GM21528 (cell line): ENCODE results near the gene NATD1.

Experiments
- ATAC-seq: cut with Tn5 transposase; IDR thresholded peaks from one replicate; pipeline ENCODE4 v1.9.1; 2021; ENCODE audit warnings: mild to moderate bottlenecking, moderate library complexity; ENCODE audit not compliant: unreplicated experiment, low FRiP score

NATD1 gene

DNA sequence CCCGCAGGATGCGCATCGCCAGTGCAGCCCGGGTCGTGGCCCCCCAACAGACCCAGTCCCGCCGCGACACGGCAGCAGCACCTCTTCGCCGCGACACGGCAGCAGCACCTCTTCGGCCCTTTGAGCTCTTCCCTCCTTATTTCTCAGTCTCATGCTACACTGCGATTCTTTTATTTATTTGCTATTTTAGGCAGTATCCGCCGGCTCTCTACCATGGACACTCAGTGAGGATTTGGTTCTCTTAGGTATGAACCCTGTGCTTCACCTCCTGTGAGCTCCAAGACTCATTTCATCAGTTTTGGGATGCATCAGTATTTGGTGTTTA is 23.0 kb upstream of the NATD1 start:
- no peak for ATAC-seq

DNA sequence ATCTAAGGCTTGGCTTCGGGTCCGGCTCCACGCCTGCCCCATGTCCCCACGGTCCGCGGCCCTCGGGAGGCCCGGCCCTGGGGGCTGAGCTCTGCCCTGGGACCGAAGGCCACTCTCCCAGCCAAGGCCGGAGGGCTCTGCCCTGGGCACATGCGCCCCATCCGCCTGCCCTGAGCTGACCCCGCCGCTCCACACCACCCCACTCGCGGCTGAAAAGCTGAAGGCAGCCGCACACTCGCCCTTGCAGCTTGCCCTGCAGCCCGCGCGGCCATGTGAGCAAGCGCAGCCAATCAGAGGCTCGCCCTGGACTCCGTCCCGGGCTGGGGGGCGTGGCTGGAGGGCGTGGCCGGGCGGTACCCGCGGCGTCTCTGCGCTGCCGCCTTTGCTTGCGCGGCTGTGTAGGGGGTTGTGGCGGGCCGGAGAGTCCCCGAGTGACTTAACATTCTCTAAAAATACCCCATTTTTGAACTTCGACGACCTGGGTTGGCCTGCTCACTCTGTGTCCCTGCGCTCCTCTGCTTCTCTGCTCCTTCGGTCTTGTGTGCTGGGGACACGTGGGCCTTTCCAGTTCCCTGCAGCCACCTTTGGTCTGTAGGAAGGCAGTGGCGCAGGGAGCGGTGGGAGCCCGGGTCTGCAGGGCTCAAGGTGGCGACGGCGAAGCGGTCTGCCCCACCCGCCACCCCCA is 22.5 kb upstream of the NATD1 start:
- peak; percentile 90 for ATAC-seq

DNA sequence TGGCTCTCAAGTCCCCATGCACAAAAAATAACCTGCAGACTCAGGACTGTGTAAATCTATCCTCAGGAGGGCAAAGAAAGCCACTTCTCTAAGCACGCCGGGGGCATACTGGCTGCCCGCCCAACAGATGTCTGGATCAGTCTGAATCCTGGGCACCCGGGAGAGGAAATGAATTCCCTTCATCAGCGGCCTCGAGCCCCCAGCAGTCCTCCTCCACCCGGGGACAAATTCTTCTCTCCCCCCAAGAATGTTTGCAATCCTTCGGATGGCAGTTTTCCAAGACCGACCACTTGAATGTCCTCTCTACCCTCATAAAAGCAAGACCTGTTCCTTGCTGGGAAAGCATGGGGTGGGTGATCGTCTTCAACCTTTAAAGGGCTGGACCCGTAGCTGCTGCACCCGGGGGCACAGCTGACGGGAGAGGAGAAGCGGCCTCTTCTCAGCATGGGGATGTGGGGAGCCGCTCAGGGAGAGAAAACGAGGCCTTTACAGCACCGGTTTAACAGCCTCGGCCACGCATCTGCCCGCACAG is 21.9 kb upstream of the NATD1 start:
- ATAC-seq = no peak

DNA sequence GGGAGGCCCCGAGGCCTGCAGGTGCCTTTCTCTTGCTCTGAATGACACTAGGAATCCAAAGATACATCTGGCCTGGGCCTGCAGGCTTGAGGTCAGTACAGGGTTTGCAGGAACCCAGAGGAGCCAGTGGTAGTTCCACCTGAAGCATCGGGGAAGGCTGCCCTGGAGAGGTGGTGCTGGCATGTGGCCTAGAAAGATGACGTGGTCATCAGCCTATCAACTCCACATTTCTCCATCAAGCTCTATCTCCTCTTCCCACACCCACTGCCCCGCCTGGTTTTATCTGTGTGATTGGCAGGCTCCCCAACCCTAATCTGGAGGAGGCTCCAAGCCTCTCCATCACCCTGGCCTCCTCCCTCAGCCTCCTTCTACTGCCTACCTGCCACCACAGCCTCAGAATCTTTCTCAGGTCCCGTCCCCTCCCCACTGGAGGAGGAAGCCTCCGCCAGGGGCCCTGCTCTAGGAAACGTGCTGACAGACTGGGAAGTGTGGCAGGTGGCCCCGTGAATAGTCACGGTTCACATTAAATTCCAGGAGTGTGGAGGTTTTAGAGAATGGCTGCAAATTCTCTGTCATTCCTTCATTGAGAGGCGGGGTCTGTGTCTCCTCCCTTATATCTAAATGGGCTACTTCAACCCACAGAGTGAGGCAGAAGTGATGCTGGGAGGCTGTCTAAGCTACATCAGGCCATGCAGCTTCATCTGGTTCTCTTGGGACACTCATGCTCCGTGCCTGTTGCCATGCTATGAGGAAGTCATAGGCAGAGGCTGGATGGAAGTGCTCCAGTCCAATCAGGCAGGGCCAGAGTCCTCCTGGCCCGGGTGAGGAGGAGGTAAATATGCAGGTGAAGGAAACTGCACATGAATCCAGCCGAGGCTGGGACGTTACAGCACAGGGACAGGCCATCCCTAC is 19.9 kb upstream of the NATD1 start:
- ATAC-seq = no peak

DNA sequence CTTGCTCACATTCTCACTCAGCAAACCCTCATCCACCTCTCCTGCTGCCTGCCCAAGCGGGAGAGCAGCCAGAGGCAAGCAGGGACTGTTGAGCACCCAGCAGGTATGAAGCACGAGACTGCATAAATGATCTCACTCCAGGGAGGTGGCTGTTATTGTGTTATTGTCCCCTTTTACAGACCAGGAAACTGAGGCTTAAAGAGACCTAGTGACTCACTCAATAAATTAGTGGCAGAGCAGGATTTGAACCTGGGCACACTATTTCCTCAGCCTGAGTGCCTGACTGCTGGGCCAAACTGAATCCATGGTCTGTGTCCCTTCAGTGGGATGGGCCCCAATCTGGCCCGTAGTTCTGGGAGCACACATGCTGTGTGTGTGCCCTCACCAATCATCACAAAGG is 19.0 kb upstream of the NATD1 start:
- no peak for ATAC-seq

DNA sequence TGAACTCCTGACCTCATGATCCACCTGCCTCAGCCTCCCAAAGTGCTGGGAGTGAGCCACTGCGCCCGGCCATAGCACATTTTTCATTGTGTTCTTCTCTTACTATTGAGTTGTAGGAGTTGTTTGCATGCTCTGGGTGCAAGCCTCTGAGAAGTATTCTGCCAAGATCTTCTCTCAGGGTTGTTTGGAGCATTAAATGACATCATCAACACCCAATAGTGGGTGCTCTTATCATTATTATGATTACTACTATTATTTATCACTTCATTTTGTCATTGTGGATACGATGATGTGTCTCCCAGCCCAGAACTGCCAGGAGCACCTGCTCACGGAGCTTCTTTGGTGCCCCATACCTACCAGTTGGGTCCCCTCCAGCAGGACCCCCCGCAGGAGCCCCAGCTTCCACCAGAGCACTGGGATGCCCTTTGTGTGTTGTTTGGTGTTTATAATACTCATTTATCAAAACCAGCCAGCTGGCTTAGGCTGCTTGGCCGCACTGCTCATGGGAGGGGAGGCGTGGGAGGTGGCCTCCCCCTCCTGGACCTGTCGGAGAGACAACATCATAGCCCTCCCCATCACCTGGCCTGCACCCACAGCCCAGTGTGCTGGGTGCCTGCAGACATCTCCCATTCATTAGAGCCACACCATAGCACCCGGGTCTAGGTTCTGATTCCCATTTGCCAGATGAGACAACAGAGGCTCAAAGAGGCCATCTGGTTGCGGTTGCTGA is 18.4 kb upstream of the NATD1 start:
- ATAC-seq = no peak

DNA sequence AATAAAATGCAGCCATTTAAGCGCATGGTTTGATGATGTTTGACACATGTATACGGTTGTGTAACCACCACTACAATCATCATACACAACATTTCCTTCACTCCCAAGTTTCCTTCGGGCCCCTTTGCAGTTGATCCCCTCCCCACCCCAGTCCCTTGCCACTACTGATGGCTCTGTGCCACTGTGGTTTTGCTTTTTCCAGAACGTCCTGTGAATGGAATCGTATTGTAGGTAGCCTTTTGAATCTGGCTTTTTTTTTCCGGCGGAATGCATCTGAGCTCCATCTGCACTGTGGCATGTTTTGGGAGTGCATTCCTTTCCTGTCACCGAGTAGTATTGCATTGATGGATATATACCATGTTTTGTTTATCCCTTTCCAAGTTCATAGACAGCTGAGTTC is 16.2 kb upstream of the NATD1 start:
- no peak for ATAC-seq

DNA sequence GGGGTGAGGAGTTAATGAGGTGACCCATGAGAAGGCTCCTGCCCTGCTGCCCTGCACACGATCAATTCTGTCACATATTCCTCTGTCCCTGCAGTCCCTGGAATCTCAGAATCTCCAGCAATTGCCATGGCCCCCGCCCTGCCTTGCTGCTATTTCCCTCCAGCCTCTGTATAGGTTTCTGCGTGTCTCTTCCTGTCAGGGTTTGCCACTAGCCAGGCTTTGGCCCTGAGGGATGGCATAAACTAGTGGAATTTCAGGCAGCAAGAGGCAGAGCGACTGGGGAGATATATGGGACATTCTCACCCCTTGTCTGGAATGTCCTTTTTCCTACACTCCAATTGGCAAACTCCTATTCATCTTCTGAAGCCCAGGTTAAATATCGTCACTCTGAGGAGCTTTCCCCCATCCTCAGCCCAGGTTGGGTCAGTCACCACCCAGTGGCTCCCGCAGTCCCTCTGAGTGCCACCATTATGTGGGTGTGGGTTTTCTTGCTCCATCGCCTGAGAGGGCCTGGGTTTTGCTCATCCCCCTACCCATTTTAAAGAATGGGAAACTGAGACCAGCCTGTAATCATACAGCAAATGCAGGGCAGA is 15.5 kb upstream of the NATD1 start:
- no peak for ATAC-seq

DNA sequence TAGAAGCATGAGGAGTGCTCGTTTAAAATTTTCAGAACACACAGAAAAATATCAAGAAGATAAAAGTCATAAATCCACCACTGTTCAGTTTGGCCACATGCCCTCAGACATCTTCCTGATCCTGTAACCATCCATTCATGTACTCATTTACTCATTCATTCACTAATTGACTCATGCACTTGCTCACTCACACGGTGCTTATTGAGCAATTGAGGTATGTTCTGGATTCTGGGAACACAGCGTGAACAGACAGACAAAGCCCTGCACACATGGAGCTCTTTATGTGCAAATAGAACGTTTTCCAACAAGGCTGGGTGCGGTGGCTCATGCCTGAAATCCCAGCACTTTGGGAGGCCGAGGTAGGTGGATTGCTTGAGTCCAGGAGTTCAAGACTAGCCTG is 10.2 kb upstream of the NATD1 start:
- no peak for ATAC-seq

DNA sequence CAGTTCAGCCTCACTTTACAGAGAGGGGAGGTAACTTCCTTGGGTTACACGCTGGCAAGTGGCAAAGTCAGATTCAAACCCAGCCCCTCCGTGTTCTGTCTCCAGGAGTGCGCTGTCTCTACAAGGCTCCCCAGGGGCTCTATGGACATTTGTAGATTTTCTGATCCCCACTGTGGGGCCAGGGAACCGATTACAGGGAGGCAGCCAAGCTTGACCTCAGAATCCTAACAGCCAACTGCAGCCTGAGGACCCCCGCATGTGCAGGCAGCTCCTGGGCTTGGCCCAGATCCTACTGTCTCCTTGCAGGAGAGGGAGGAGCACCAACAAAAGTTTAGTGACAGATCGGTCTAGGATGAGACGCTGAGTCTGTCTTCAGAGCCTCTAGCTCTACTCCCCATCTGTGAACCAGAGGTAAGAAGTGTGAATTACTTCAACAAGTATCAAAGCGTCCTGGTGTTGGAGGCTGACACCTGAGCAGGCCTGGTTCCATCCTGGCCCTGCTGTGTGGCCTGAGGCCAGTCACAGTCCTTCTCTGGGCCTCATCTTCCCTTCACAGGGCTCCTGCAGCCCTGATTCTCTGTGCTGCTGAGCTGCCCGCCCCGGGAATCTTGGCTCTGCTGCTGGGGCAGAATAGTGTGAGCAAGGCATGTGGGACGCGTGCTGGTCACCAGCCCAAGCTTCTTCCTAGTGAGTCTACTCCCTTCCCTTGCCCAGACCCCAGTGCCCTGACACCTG is 9.2 kb upstream of the NATD1 start:
- no peak for ATAC-seq

DNA sequence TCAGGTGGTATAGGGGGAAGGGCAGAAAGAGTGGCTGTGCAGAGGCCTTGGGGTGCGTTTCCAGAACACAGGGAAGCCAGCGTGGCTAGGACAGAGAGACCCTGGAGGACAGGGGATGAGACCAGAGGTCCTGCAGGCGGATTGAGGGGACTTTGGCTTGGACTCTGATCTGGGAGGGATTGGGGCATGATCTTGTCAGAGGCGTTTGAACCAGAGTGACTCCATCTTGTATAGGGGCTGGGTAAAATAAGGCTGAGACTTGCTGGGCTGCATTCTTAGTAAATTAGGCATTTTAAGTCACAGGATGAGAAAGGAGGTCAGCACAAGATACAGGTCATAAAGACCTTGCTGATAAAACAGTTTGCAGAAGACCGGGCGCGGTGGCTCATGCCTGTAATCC is 5.4 kb upstream of the NATD1 start:
- no peak for ATAC-seq

DNA sequence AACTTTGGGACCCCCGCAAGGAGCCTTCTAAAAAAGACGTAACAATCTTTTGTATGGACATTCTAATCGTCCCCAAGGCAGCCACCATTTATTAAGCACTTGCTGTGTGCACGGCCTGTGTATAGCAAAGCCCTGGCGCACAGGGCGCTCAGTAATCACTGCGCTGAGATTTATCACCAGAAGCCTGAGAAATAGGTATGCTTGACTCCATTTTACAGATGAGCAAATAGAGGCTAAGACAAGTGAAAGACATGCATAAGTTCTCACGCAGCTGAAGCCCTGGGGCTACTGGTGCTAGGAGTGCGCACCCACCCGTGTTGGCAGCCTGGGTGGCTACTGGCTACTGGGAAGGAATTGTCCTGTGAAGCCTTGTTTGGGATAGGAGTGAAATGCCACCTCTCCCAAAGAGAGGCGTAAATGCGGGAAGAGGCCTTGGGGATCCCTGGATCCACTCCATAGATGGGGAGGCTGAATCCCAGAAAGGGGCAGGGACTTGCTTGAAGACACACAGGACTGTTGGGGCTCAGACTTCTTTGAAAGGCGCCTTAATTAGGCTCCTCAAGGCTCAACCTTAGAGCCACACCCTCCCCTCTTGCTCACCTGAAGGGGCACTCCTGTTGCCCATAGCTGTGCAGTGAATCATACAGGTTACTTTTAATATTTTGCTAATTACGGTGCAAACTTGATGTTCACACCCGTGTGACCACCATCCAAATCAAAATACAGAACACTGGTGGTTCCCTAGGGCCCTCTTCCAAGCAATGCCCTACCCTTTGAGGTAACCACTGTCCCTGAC is 634 bp upstream of the NATD1 start:
- ATAC-seq = peak; percentile 12

DNA sequence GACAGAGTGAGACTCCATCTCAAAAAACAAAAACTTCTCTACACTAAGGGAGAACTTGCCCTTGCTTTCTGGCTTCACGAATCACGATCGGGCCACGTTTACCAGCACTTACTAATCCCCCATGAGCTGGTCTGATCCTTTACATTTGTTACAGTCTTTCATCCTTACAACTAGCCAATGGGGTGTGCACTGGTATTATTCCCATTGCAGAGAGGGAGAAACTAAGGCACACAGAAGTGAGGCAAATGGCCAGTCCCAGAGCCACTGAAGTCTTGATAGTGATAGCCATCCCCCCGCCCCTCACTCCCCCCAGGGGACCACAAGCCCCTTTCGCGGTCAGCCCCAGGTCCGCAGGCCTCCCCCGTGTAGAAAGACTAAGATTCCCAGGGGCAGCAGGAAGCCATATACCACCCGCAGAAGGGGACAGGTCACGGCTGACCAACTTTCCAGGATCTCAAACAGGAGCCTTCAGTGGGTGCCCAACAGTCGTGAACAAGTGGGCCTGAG is 868 bp downstream of the NATD1 start:
- ATAC-seq = no peak

DNA sequence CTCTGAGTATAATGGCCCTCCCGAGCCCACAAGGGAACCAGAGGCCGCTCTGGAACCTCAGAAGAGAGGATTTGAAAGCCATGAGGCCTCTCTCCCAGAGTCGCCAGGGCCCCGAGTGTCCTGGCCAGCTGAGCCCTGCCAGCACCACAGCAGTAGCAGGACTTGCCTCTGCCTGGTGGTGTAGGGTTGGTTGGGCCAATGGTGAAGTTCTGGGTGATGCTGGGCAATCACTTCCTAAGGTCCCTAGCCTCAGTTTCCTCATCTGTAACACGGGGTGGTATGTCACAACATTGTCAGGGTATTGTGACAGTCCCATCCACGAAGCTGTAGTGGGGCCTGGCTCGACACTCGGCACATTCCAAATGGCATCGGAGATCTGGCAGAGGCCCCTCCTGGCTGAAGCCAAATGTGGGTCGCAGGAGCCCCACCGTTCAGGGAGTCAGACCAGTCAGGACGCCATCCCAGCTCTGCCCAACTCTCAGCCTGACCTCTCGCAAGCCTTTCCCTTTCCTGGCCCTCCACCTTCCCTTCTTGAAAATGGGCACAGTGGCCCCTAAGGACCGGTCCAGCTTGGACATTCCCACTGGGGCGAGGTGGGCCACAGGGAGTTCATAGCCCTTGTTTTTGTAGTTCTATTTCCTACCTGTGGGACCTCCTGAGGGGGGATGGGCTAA is 1.7 kb downstream of the NATD1 start:
- no peak for ATAC-seq

DNA sequence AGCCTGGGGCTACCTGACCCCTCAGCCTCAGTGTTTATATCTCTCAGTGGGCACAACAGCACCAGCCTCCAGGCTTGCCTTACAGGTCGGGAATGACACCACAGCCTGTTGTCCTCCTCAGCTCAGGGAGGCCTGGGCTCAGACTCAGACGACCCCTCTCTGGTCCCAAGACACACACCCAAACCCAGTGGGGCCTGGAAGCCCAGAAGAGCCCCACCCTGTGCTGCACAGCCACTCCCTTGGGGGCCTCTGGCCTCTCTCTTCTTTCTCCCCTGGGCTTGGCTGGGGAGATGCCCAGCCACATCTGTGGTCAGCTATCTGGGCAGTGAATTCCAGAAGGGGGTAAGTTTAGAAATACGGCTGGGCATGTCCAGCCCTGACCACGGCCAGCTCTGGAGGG is 2.4 kb downstream of the NATD1 start:
- ATAC-seq = no peak

DNA sequence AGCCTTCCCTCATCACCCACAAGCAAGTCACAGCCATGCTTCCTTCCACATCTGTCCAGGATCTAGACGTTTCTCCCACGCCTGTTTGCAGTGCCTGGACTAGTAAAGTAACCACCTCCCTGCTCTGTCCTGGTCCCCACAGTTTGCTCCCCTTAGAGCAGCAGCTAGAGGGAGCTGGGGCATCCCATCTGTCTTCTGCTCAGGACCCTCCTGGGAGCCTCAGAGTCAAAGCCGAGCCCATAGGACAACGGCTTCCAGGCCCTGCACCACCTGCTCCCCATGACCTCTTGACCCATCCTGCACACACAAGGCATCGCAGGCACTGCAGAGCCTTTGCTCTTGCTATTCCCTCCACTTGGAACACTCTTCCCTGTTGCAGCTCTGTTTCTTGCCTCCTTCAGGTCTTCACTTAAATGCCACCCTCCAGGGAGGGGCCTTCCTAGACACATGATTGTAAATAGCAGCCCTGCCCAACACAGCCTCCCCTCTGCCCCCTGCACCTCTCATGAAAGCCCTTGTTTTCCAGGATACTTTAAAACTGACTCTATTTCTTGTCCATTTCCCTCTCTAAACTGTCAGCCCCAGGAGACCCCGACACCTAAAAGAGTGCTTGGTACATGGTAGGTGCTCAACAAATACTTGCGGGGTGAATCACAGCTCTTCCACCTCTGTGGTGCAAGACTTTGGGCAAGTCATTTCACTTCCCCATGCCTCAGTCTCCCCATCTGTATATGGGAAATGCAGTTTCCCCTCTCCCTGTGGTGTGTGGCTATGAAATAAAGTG is 3.1 kb downstream of the NATD1 start:
- ATAC-seq = no peak

DNA sequence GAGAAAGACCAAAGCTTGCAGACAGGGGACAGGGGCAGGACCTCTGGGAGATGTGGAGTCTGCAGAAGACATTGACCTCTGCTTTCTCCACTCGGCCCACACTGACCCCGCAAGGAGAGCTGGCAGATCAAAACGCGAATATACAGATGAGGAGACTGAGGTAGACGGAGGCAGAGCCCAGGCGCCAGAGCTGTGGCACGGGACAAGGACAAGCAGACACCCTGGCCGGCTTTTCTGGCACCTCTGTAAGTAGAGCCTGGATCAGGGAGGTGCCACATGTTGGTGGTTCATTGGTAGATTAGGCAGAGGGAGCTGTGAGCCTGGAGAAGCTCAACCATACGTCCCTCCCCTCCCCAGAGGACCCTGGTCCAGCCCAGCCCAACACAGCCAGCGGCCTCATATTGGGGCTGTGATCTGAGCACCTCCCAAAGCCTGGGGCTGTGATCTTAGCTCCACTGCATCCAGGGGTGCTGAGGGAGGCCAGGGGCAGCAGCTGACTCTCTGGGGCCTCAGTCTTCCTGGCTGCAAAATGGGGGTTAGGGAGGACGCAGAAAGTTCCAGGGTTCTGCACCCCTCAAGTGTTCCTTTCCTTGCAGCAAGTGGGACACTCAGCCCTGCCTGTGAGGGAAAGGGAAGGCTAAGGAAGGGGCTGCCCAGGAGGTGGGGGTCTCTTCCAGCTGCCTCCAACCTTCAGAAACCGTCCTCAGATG is 4.0 kb downstream of the NATD1 start:
- ATAC-seq = no peak
